Measurements from ENCODE around the gene C11orf42.

Gene C11orf42

DNA sequence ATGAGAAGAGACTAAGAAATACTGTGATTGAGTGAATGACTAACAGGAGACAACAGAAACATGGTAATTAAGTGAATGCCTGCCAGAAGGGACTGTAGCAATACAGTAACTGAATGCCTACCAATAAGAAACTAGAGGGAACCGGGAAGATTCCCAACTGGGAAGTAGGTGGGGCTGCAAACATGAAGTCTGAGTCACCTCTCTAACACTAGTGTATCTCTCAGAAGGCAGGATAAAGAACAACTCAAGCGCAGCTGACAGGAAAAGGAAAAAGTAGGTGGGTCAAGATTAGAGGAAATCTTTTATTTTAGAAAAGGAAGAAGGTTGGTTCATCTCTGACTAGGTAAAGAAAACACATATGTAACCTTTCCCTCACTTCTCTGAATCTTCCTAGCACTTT is 14.0 kb downstream of the C11orf42 start:
- DNase-seq (ENCODE audit: low read depth) = peak; percentile 88
- H3K4me3 ChIP-seq (ENCODE audit: low read depth, low read length) = no peak overlapping the region
- TF ChIP-seq CTCF (conservative IDR thresholded peaks at IDR 0.05; ENCODE audit: low read depth, low read length) = no peak

DNA sequence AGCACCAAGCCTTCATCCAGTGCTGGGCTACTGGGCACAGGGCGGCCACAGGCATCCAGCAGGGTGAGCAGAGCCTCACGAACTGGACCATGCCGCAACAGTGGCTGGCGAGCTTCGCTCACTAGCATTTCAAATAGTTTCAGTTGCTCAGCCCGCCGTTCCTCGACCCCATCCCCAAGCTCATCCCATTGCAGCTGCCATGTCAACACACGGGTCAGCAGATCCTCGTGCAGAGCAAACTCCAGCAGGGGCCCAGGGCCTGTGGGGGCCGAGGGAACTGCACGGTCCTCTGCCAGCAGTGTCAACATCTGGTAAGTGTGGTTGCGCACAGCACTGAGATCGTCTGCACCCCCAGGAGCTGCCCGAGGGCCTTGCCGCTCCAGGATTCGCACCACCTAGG is 18.5 kb downstream of the C11orf42 start:
- no peak for DNase-seq (ENCODE audit: low read depth)
- no peak overlapping the region for H3K4me3 ChIP-seq (ENCODE audit: low read depth, low read length)
- no peak for TF ChIP-seq CTCF (conservative IDR thresholded peaks at IDR 0.05; ENCODE audit: low read depth, low read length)

- no peak for DNase-seq (ENCODE audit: low read depth)
- no peak for TF ChIP-seq CTCF (conservative IDR thresholded peaks at IDR 0.05; ENCODE audit: low read depth, low read length)
These were observed 19.1 kb downstream of the C11orf42 start for GRCh38 chr11:6224421-6224820.

DNA sequence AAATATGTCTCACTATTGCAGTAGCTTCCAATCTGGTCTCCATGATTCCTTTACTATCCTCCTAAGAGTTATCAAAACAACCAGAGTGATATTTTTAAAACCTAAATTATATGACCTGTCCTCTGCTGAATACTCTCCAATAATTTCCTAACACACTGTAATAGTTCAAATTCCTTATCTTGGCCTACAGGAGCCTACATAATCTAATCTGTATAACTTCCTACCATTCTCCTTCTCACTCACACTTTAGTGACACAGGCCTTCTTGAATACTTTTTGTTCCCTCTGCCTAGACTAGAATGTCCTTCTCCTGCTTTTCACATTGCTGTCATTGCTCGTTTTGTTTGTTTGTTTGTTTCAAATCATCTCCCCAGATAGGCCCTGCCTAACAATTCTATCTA is 19.7 kb downstream of the C11orf42 start:
- no peak for TF ChIP-seq CTCF (conservative IDR thresholded peaks at IDR 0.05; ENCODE audit: low read depth, low read length)
- DNase-seq (ENCODE audit: low read depth) = no peak

More at GRCh38 chr11:6224421-6224820, 19.1 kb downstream of the C11orf42 start:
- no peak overlapping the region for H3K4me3 ChIP-seq (ENCODE audit: low read depth, low read length)

DNA sequence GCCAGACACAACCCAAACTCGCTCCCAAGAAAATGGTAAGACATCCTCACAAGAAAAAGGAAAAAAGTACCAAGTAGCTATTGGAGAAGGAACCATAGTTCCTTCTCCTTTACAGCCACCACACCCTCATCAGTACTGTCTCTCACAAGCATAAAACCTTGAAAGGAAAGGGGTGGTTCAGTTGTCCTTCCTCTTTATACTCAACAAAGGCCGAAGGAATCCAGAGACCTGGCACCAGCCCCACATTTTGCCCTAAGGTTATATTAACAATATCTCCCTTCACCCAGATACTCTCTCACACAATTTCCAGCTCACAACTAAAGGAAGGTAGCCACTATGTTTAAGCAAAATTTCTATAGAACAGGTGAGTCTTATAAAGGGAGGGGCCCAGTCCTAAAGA is 20.5 kb downstream of the C11orf42 start:
- DNase-seq (ENCODE audit: low read depth) = no peak
- TF ChIP-seq CTCF (conservative IDR thresholded peaks at IDR 0.05; ENCODE audit: low read depth, low read length) = no peak

More for the DNA sequence above, 19.7 kb downstream of the C11orf42 start:
- no peak overlapping the region for H3K4me3 ChIP-seq (ENCODE audit: low read depth, low read length)

DNA sequence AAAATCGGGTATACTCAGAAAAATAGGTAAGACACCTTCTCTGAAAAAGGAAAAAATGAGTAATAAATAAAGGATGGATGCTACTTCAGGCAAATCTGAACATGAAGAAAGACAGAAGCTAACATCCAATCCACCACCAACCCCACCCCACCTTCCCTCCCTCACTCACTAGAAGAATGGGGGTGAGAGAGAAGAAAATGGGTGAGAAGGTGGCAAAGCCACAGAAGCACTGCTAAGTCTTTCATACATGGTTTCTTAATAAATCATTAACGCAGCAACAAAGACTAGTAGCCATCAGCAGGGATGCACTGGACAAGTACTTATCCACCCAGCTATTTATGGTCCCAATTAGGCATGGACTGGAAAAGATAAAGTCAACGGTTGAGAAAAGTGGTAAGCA is 23.2 kb downstream of the C11orf42 start:
- DNase-seq (ENCODE audit: low read depth) = no peak
- no peak overlapping the region for H3K4me3 ChIP-seq (ENCODE audit: low read depth, low read length)
- no peak for TF ChIP-seq CTCF (conservative IDR thresholded peaks at IDR 0.05; ENCODE audit: low read depth, low read length)

More for the DNA sequence above, 20.5 kb downstream of the C11orf42 start:
- no peak overlapping the region for H3K4me3 ChIP-seq (ENCODE audit: low read depth, low read length)

DNA sequence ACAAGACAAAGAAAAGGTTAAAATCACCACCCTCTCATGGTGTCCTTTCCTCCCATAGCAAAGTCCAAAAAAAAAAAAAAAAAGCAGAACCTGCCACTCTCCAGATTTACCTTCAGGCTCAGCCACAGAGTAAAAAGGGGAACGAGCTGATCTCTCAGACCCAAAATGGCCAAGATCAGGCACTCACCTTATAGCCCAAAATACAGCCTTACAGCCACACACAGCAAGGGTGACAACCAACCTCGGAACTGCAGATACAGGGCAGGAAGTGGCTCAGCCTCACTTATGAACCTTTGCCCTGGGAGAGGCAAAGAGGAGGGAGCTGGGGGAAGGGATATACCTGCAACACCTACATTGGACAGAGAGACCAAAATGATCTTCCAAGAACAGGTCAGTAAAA is 24.6 kb downstream of the C11orf42 start:
- H3K4me3 ChIP-seq (ENCODE audit: low read depth, low read length) = no peak overlapping the region
- no peak for DNase-seq (ENCODE audit: low read depth)
- TF ChIP-seq CTCF (conservative IDR thresholded peaks at IDR 0.05; ENCODE audit: low read depth, low read length) = no peak
